Activated naive CD4-positive, alpha-beta T cell treated with anti-CD3 and anti-CD28 coated beads, Interleukin-2, amount 50 U/mL, for 72 hours (primary cell): ENCODE results near the gene ARHGAP6. TPM values are rescaled to one million over a fixed set of nuclear protein-coding genes. Genes with fewer than 3 reads are reported as not detected.

Source experiments
- ATAC-seq, 2 donors: fragments of 150-1000 bp; cut with Tn5 transposase; 2 replicates each; pipeline ENCODE4 v1.10.0; 2021; ENCODE audit warnings: mild to moderate bottlenecking in 2 of 2, moderate library complexity in 2 of 2
- DNase-seq, 2 donors: peaks; one replicate each; pipeline ENCODE4 v3.0.0; 2021 to 2022; ENCODE audit warnings: low spot score in 2 of 2
- H3K27ac Mint-ChIP-seq, 2 donors: one replicate each; pipeline ENCODE4 v1.8.0; 2022; ENCODE audit warnings: mild to moderate bottlenecking in 2 of 2, mixed read lengths in 2 of 2
- H3K36me3 Mint-ChIP-seq, 2 donors: one replicate each; pipeline ENCODE4 v1.8.0; 2022; ENCODE audit warnings: mixed read lengths in 2 of 2
- H3K9me3 Mint-ChIP-seq, 2 donors: one replicate each; pipeline ENCODE4 v1.8.0; 2022; ENCODE audit warnings: mixed read lengths in 2 of 2
- total RNA-seq, 2 donors: library from RNA; stranded (reverse); gene quantifications; one replicate each; pipeline ENCODE4 v1.2.3, GENCODE V29; 2022

Gene ARHGAP6
- total RNA-seq, 2 donors from 2014 or later = not detected

DNA sequence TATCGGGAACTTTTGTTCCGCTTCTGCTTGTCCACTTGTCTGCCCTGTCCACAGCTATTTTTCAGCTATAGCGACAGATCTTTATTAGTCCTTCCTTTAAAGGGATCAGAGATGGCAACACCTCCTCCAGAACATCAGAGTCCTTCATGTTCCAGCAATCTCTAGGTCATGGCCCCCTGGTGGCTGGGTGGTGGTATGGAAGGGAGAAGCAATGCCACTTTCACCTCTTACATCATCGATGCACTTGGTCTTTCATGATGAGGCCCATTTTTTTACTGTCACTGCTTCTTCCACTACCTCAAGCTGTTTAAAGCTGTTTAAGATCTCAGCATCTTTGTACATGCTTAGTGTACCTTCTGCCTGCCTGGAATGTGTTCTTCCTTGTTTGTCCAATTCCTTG, 106.7 kb downstream of the ARHGAP6 start:
- DNase-seq (peak in 1 of 2 donors; percentile 35), ATAC-seq (peak in 1 of 2 donors; percentile 52)
- Mint-ChIP-seq H3K9me3 (no peaks in the 10 kb centered on the region), H3K27ac (no peak overlapping the region), H3K36me3 (no peaks in the 10 kb centered on the region)

DNA sequence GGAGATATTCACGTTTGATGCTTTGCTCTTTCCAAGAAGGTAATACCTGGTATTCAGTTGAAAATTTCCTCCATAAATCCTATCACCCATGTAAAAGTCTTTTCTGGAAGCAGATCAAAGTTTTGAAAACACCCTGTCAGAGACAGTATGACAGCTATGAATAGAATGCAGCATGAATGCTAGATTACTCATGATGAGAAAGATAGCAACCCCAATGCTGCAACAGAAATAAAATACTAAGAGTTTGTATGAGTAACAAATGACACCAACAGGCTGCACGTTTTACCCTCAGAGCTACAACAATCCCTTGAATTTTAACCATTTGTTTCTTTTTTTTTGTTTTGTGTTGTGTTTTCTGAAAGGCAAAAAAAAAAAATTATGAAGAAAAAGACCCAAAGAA, 108.6 kb downstream of the ARHGAP6 start:
- H3K36me3 Mint-ChIP-seq = no peaks in the 10 kb centered on the region
- H3K9me3 Mint-ChIP-seq = no peaks in the 10 kb centered on the region
- ATAC-seq = peak in 1 of 2 donors; percentile 44
- DNase-seq = no peak
- no peak overlapping the region for H3K27ac Mint-ChIP-seq

DNA sequence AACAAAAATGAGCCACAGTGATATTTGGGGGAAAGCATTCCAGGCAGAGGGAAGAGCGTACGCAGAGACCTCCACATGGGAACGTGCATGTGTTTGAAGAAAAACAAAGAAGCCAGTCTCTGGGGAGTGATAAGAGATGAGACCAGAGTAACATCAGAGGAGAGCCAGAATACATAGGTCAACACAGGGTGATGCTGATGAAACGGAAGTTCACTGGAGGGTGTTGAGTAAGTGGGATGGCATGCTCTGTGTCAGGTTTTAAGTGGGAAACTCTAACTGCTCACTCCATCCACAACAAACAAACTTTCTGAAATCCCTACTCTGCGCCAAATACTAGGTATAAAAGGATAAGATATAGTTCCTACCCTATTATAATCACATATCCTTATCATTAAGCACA, 110.0 kb downstream of the ARHGAP6 start:
- ATAC-seq = no peak

DNA sequence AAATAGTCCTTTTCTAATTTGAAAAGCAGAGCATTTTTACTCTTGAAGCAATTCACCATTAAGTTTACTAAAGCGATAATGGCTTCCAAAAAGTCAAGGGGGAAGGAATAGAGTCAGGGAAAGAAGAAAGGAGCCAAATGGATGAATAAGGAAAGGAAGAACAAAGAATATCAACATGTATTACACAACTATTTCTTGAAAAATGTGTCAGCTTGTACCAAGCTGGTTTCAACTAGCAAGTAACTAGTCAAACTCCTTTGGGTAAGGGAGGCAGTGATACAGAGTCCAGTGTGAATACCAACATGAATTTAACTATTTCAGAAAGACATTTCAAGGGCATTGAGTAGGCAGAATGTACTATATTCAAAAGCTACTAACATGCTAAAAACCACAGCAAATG, 112.1 kb downstream of the ARHGAP6 start:
- ATAC-seq (no peak), DNase-seq (no peak)
- H3K36me3 Mint-ChIP-seq = no peaks in the 10 kb centered on the region
- no peaks in the 10 kb centered on the region for H3K9me3 Mint-ChIP-seq
- H3K27ac Mint-ChIP-seq = no peak overlapping the region

More for the DNA sequence above, 110.0 kb downstream of the ARHGAP6 start:
- H3K9me3 Mint-ChIP-seq = no peaks in the 10 kb centered on the region
- no peaks in the 10 kb centered on the region for H3K36me3 Mint-ChIP-seq
- H3K27ac Mint-ChIP-seq = no peak overlapping the region
- DNase-seq = no peak

DNA sequence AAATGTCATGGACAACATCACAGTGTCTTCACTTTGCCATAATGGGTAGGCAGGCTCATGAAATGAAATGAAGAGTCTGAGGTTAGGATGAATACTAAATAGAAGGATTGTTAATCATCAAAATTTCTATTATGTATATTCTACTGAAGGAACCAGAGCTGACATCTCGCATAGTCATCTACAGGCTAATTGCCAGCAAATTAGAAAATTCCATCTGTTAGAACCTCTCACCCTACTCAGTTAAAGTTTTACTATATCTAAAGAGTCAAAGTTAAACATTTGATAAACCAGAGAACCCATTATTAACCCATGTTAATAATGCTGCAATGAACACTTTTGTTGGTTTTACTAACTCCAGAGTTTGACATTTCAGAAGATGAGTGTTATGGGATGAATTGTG, 114.6 kb downstream of the ARHGAP6 start:
- Mint-ChIP-seq H3K36me3 (no peaks in the 10 kb centered on the region), H3K9me3 (no peaks in the 10 kb centered on the region), H3K27ac (no peak overlapping the region)
- no peak for ATAC-seq
- DNase-seq = no peak

DNA sequence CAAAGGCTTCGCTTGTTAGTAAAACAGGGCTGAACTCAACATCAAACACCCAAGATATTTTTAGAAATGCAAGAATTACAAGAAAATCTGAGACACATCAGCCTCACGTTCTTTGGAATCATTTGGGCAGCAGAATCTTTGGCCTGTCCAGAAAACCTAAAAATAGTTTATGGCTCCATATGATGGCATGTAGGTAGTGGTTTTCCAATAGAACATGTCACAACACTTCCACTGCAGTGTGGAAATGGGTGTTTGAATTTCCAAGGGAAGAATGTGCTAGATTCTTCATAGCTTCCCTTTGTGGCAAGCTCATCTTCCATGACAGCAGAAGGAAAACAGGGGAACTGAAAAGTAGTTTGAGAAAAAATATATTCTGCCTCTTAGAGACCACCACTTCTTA, 118.8 kb downstream of the ARHGAP6 start:
- no peak for ATAC-seq
- H3K9me3 Mint-ChIP-seq = no peaks in the 10 kb centered on the region
- H3K36me3 Mint-ChIP-seq = no peaks in the 10 kb centered on the region
- no peak for DNase-seq
- no peak overlapping the region for H3K27ac Mint-ChIP-seq

DNA sequence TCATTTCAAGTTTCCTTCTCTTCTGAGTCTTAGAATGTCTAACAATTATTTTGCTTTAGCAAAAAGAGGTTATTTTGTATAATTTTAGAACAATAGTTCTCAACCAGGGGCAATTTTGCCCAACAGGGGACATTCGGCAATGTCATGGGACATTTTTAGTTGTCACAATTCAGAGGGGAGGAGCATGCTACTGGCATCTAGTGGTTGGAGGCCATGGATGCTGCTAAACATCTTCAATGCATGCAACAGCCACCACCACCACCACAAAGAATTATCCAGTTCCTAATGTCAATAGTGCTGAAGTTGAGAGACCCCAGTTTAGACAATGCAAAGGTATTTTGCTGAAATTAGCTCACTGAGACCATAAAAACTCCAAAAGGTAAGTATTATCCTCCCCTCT, 122.5 kb downstream of the ARHGAP6 start:
- no peaks in the 10 kb centered on the region for H3K36me3 Mint-ChIP-seq
- H3K9me3 Mint-ChIP-seq = no peaks in the 10 kb centered on the region
- ATAC-seq (no peak), DNase-seq (no peak)
- H3K27ac Mint-ChIP-seq = no peak overlapping the region

DNA sequence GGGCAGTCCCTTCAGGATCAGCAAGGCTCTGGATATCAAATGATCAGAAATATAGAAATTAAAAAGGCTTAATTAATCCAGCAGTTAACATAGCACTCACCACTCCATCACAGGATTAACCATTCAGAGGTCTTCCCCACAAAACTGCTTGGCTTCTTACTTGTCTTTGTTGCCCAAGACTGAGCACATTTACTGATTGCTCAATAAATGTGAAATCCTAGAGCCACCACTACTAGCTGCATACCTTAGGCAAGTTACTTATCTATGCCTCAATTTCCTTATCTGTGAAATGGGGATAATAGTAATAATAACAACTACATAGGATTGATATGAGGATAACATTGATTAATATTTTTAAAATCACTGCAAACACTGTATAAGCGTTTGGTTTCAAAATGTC, 124.2 kb downstream of the ARHGAP6 start:
- no peak for DNase-seq
- Mint-ChIP-seq H3K36me3 (no peaks in the 10 kb centered on the region), H3K9me3 (no peaks in the 10 kb centered on the region), H3K27ac (no peak overlapping the region)
- no peak for ATAC-seq

DNA sequence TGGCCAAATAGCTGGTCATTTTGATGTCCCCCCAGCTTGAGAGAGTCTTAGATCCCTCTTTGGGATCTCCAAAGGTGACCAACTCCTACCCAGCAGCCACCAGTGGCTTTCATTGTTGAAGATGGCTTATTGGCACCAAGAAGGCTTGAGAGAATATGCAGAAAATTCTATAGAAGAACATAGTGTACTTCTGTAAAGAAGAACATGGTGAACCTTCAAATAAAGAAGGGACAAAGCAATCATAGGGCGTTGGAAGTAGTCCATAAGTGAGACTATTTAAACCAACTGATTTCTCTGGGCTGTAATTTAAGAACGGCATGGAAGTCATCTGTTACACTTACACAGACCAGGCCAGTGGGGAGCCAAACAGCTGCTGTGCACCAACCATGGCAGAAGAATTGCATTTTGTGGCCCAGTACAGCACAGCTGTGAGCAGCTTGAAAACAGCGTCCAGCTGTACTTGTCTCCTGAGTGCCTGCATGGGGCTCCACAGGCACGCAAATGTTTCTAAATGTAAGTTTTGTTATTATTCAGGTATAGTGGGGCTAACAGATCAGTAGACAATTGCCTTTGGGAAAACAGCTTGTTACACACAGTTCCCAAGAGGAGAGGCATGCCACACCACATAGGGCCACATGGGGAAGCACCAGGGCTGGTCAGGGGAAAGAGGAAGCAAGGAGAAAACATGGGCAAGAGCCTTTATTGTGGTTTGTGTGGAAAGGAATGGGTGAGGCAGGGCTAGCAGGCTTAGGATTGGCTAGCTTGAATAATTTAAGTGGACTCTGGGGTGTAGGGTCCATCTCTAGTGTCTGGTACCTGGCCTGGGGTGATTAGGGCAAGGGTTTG, 125.0 kb downstream of the ARHGAP6 start:
- no peak overlapping the region for H3K27ac Mint-ChIP-seq
- H3K9me3 Mint-ChIP-seq = no peaks in the 10 kb centered on the region
- no peak for DNase-seq
- ATAC-seq = no peak
- no peaks in the 10 kb centered on the region for H3K36me3 Mint-ChIP-seq

DNA sequence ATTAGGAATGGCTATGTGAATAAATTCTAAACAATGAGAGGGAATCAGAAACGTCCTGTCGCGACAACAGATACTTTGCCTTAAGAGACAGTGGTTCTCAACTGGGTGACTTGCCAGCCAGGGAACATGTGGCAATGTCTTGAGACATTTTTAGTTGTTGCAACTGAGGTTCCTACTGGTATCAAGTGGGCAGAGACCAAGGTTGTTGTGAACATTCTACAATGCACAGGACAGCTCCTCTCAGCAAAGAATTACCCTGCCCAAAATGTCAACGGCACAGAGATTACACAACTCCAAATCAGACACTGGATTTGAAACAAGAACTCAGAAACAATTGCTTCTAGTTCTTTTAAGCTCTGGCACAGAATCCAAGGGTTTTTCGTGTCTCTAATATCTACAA, 128.6 kb downstream of the ARHGAP6 start:
- ATAC-seq = no peak
- H3K9me3 Mint-ChIP-seq = no peaks in the 10 kb centered on the region
- no peaks in the 10 kb centered on the region for H3K36me3 Mint-ChIP-seq

DNA sequence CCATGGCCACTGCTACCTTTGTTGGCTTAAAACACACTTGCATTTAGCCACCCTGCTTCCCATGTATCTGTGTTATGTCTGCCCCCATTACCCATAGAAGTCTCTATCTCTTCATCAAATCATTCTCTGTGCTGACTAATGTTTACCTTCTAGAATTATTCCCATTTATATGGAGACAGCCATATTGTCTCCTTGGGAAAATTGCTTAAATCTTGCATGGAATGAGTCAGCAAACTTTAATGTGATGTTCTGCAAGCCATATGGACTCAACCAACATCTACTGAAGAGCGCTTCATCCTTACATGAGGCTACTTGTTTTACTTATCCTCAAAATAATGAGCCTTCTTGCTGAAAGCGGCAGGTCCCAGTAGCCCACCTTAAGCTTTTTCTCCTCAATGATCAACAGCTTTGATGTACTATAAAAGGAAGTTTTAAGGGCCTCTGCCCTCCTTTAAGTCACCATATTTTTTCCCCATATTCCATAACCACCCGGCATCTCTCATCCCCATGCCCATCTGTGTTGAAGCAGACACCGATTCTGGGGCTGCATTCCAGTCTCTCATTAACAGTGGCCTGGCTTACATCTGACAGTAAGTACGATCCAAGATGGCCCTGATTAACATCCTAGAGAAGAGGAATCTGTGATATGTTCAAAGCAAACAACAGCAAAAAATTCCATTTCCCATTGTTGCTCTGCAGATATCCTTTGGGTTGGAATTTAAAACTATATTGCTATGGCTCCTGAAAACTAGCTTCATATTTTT, 130.4 kb downstream of the ARHGAP6 start:
- ATAC-seq (no peak), DNase-seq (no peak)
- no peak overlapping the region for H3K27ac Mint-ChIP-seq
- H3K36me3 Mint-ChIP-seq = no peaks in the 10 kb centered on the region
- no peaks in the 10 kb centered on the region for H3K9me3 Mint-ChIP-seq

More for the DNA sequence above, 128.6 kb downstream of the ARHGAP6 start:
- no peak overlapping the region for H3K27ac Mint-ChIP-seq
- DNase-seq = no peak

DNA sequence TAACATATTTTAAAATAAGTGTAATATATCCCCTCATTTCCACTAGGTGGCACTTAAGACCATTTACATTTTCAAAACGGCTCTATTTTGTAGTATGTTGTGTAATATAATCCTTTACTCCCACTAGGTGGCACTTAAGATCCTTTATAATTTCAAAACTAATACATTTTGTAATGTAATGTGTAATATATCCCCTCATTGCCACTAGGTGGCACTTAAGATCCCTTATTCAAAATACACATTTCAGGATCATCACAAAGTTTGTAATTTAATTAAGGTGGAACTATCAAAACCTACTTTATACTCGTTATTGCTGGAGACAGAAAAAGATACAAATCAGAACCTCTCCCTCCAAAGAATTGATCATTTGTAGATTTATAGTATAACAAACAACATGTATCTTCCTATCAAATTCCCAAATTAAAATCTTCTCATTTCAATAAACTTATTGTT, 132.5 kb downstream of the ARHGAP6 start:
- DNase-seq (no peak), ATAC-seq (peak; percentile 93 to 99)
- H3K36me3 Mint-ChIP-seq = no peaks in the 10 kb centered on the region
- H3K9me3 Mint-ChIP-seq = no peaks in the 10 kb centered on the region
- H3K27ac Mint-ChIP-seq = no peak overlapping the region

DNA sequence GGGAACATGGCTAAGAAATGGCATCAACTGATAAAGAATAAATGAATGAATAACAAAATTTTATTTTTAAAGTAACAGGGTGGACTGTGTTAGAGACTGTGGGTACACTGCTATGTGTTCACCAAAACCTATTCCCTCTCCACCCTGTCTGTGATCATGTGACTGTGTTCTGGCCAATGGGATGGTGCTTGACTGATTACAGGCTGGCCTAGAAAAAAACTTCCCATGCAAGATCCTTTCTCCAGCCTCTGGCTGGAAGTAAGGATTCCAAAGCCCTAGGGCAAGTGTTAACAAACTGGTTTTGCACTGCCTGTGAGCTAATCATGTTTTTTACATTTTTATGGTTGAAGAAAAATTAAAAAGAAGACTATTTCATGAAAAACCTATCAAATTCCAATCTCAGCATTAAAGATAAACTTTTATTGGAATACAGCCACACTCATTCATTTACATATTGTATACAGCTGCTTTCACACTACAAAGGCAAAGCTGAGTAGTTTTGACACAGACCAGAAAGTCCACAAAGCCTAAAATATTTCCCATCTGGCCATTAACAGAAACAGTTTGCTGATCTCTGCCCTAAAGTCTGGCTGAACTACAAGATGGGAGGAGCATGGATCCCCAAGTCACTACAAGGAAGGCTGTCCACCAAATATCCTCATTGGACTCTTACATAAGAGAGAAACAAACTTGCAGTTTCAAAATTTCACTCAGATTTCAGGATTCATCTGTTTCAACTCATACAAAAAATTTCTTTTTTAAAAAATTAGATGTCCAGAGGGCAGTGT, 133.2 kb downstream of the ARHGAP6 start:
- Mint-ChIP-seq H3K9me3 (no peaks in the 10 kb centered on the region), H3K36me3 (no peaks in the 10 kb centered on the region), H3K27ac (no peak overlapping the region)
- ATAC-seq (no peak), DNase-seq (no peak)

DNA sequence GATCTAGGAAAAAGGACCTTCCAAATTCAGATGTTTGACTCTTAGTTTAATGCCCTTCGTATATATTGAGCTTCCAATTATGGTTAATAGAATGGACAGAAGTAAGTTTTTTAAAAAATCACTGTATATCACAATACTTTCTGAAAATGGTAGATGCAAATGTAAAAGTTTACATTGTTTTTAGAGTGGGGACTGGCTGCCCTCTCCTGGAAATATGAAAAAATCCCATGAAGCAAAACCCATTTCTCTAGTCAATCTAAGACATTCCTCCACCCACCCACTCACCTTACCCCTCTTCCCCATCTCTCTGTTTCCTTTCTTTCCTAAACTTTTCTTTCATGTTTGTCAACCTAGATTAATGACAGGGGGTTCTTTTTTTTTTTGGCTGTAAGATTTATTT, 134.5 kb downstream of the ARHGAP6 start:
- no peak overlapping the region for H3K27ac Mint-ChIP-seq
- no peaks in the 10 kb centered on the region for H3K9me3 Mint-ChIP-seq
- H3K36me3 Mint-ChIP-seq = no peaks in the 10 kb centered on the region
- DNase-seq (no peak), ATAC-seq (no peak)

DNA sequence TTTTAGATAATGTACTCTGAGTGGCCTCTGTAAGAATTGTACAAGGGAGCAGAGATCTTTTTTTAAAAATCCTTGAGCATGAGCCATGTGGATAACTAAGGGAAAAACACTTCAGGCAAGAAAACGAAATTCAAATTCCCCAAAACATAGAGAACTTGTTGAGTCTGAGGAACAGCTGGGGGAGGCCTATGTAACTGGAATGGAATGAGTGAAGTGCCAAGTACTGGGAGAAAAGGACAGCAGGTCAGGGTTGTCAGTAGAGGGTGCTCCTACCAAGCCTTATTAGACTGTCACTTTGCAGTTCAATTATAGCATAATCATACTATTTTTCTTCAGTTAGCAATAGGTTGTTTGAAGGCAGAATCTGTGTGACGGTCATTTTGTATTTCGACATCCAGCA, 135.1 kb downstream of the ARHGAP6 start:
- DNase-seq (no peak), ATAC-seq (no peak)
- H3K9me3 Mint-ChIP-seq = no peaks in the 10 kb centered on the region
- no peaks in the 10 kb centered on the region for H3K36me3 Mint-ChIP-seq
- no peak overlapping the region for H3K27ac Mint-ChIP-seq

DNA sequence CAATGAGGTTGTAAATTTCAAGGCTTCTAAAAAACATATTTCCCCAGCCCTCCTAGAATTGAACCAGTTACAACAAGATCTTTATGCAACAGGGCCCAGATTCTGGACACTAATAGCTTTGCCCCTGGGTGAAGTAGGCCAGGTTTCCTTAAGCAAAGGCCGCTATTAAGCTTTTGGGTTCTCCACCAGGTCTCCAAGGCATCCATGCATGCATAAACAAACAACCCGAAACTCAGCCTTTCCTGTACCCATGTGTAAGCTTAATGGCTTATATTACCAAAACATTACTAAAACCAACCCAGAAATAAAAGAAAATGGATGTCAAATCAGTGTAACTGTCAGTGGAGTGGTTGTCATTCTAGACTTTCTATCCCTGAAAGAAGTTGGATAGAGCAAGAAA, 137.1 kb downstream of the ARHGAP6 start:
- DNase-seq (no peak), ATAC-seq (no peak)
- no peaks in the 10 kb centered on the region for H3K36me3 Mint-ChIP-seq
- no peaks in the 10 kb centered on the region for H3K9me3 Mint-ChIP-seq
- no peak overlapping the region for H3K27ac Mint-ChIP-seq

DNA sequence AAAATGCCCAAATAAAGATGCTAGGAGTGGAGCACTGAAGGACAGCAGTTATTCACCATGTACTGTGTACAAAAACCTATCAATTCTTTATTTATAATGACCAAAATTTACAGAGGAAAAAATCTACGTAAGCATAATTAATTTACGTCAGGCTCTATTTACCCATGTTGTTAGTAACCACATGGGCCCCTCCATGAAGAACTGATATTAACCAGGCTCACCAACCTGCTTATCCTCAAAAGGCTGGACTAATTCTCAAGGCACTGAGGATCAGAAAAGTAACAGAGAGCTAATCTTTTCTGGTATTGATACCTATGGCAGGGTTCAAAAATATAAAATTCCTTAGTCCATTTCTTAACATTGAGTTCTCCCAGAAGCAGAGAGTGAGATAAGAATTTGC, 140.0 kb downstream of the ARHGAP6 start:
- DNase-seq (no peak), ATAC-seq (no peak)
- Mint-ChIP-seq H3K9me3 (no peaks in the 10 kb centered on the region), H3K36me3 (no peaks in the 10 kb centered on the region), H3K27ac (no peak overlapping the region)
